Measurements from ENCODE around the gene CALB2.
A peak's percentile ranks its signal among the peaks of the same experiment; 100 is the strongest.
"Not testable (repeated sequence)": the region's sequence is repeated elsewhere in the genome, so short reads cannot be mapped to it uniquely, and the experiment has no call there.

CALB2 gene, protein sequence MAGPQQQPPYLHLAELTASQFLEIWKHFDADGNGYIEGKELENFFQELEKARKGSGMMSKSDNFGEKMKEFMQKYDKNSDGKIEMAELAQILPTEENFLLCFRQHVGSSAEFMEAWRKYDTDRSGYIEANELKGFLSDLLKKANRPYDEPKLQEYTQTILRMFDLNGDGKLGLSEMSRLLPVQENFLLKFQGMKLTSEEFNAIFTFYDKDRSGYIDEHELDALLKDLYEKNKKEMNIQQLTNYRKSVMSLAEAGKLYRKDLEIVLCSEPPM

DNA sequence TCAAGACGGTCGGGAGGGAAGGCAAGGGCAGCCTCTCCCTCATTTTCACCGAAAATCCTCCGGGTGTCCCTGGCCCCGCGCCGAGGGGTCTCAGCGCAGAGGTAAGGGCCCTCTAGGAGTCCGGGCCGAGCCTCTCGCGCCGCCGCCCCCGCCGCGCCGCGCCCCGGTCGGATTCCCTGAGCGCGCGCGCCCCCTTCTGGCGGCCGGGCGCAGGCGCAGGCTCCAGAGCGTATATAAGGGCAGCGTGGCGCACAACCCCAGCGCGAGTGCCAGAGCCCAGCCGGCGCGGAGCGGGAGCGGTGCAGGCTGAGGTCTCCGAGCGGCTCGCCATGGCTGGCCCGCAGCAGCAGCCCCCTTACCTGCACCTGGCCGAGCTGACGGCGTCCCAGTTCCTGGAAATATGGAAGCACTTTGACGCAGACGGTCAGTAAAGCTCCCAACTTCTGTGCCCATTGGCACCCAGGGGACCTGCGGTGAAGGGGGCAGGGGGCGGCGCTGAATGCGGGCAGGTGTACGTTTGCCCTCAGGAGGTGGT lies at the start of gene CALB2:
CALB2 (plus strand) TSS at position 260 of the 535 bp plus-strand sequence; CDS start at position 330, 70 bp downstream.
- no peak within 1 kb of the TSS for H3K27ac ChIP-seq
- no peak for TF ChIP-seq ZFX (IDR thresholded peaks at IDR 0.05)
- TF ChIP-seq, protein P1, sequence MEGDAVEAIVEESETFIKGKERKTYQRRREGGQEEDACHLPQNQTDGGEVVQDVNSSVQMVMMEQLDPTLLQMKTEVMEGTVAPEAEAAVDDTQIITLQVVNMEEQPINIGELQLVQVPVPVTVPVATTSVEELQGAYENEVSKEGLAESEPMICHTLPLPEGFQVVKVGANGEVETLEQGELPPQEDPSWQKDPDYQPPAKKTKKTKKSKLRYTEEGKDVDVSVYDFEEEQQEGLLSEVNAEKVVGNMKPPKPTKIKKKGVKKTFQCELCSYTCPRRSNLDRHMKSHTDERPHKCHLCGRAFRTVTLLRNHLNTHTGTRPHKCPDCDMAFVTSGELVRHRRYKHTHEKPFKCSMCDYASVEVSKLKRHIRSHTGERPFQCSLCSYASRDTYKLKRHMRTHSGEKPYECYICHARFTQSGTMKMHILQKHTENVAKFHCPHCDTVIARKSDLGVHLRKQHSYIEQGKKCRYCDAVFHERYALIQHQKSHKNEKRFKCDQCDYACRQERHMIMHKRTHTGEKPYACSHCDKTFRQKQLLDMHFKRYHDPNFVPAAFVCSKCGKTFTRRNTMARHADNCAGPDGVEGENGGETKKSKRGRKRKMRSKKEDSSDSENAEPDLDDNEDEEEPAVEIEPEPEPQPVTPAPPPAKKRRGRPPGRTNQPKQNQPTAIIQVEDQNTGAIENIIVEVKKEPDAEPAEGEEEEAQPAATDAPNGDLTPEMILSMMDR (conservative IDR thresholded peaks at IDR 0.05) = peak; percentile 98

DNA sequence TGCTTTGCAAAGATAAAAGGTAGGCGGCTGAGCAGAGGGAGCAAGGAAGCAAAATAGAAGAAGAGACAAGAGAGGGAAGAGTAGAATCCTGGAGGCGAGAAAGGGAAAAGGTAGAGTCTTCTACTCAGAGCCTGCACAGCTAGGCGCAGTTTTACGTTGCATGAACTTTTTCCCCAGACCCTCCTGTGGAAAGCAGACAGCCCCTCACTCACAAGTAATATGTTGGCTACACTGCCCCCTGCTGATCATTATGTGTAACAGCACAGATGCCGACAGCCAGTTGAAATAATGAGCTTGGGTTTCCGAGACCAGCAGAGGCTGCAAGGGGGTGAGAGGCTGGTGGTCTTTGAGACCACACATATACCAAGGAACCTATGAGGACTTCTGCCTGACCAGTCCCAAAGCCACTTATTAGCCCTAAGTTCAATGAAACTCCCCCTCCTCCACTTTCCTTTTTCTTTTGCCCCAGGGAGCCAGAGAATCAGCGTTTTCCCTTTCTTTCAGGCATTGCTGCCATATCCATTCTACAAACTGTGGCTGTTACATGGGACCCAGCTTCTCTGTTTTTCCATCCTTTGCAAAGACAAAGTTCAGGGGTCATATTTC lies 46.9 kb upstream of the CALB2 start:
- no peak overlapping the region for H3K27ac ChIP-seq
- no peak for TF ChIP-seq ZFX (IDR thresholded peaks at IDR 0.05)
- TF ChIP-seq, protein P1 (conservative IDR thresholded peaks at IDR 0.05) = peak; percentile 81

DNA sequence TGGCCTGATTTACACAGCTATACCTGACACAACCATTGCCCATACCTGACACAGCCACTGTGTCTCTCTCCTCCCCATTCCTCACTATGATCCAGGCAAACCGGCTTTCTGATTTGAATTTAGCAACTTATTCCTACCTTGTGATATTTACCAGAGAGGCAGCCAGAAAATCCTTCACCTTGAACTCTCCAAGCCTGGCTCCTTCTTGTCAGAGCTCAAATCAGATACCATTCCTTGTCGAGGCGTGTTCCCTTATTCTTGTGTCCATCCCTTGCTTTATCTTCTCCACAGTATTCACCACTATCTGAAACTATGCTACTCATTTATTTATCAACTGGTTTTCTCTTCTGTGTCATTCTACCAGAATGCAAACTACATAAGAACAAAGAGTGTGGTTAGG lies 44.9 kb upstream of the CALB2 start:
- not testable (repeated sequence) for H3K27ac ChIP-seq

DNA sequence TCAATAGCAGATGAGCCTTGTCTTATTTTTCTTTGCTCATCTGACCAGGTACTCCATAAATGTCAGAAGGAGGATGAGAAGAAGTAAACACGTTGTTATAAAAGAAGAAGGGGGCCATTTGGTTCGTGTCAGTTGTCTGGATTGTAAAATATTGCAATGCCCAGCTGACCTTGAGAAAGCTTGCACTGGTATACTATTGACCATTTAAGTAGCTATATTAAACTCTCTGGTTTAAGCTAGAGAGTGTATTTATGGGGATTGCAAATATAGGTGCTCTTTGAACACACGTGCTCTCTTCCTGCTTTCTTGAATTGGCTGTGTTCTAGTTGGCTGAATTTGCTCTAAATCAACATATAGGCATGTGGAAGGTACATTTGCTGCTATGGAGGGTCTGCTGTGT lies 43.3 kb upstream of the CALB2 start:
- TF ChIP-seq, protein P1 (conservative IDR thresholded peaks at IDR 0.05) = no peak
- no peak for TF ChIP-seq ZFX (IDR thresholded peaks at IDR 0.05)
- H3K27ac ChIP-seq = no peak overlapping the region

DNA sequence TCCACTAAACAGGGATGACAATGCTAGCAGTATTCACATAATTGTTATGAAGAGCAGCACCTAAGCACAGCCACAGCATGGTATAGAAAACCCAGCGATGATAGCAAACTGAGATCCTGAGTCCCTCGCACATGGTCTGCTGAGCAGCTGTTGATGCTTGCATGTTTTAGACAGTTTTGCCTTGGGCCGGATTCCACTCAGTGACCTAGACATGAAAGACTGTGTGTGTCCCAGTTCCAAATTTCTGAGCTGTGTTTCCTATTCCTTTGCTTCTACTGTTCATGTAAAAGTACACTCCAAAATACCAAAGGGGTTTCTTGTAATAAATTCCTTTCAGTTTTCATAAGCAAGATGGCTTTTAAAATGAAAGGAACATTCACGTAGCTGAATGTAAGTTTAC lies 38.5 kb upstream of the CALB2 start:
- TF ChIP-seq, protein P1 (conservative IDR thresholded peaks at IDR 0.05) = no peak
- no peak for TF ChIP-seq ZFX (IDR thresholded peaks at IDR 0.05)

DNA sequence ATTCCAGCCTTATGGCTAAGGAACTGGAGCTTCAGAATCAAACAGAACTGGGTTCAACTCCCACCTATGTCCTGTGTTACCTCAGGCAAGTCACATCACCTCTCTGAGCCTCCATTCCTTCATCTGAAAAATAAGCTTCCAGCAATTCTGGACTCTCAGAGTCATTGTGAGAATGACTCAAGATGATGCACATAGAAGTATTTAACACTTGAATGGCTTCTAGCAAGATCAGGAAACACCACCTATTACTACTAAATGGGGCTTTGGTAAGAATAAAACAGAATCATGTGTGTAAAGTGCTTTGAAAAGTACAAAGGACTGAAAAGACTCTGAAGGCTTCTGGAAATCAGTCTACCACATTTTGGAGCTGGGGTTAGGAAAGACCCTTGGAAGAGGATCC lies 30.8 kb upstream of the CALB2 start:
- no peak overlapping the region for H3K27ac ChIP-seq
- TF ChIP-seq, protein P1 (conservative IDR thresholded peaks at IDR 0.05) = no peak
- no peak for TF ChIP-seq ZFX (IDR thresholded peaks at IDR 0.05)

More for the DNA sequence above, 38.5 kb upstream of the CALB2 start:
- no peak overlapping the region for H3K27ac ChIP-seq

DNA sequence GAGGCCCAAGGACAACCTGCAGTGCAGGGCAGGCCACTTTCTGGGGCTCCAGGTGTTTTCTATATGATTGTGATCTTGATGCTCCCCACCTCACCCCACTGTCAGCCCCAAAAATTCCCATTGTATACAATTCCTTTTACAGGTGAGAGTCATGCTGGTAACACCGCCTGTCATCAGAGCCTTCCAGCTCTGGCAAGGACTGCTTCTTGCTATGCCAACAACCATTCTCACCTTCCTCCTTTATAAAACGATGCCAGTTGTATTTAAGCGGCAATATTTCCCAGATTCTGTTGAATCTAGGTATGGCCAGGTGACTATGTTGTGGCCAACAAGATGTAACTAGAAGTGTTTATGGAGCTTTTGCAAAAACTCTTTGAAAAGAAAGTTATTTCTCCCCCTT lies 30.4 kb upstream of the CALB2 start:
- no peak overlapping the region for H3K27ac ChIP-seq
- TF ChIP-seq, protein P1 (conservative IDR thresholded peaks at IDR 0.05) = no peak
- no peak for TF ChIP-seq ZFX (IDR thresholded peaks at IDR 0.05)

Measured in C4-2B (cell line).